Measurements from ENCODE around the gene LAMA4.

Gene LAMA4

GRCh38 chr6:112190164-112190563, 64.2 kb downstream of the LAMA4 start:
- H3K9ac ChIP-seq (ENCODE audit: low read depth, low read length) = no peak overlapping the region
- H3K9me3 ChIP-seq (ENCODE audit: insufficient read depth, low read depth, low read length) = no peaks in the 10 kb centered on the region
- no peaks in the 10 kb centered on the region for H3K36me3 ChIP-seq (ENCODE audit: insufficient read depth, low read depth, low read length)
- no peaks in the 10 kb centered on the region for H3K27me3 ChIP-seq (ENCODE audit: insufficient read depth, low read length)
- no peaks in the 10 kb centered on the region; the same call in 1 of the 2 replicates for H3K4me1 ChIP-seq (ENCODE audit: insufficient read depth, low read length)
- no peak overlapping the region for H3K27ac ChIP-seq (ENCODE audit: low read length)
- no peak overlapping the region for H3K4me3 ChIP-seq (ENCODE audit: low read length)

GRCh38 chr6:112189494-112189893, 64.9 kb downstream of the LAMA4 start:
- H3K4me1 ChIP-seq (ENCODE audit: insufficient read depth, low read length) = no peaks in the 10 kb centered on the region; the same call in 1 of the 2 replicates
- H3K27me3 ChIP-seq (ENCODE audit: insufficient read depth, low read length) = no peaks in the 10 kb centered on the region
- no peak overlapping the region for H3K4me3 ChIP-seq (ENCODE audit: low read length)
- no peaks in the 10 kb centered on the region for H3K9me3 ChIP-seq (ENCODE audit: insufficient read depth, low read depth, low read length)
- no peak overlapping the region for H3K27ac ChIP-seq (ENCODE audit: low read length)
- no peak overlapping the region for H3K9ac ChIP-seq (ENCODE audit: low read depth, low read length)
- H3K36me3 ChIP-seq (ENCODE audit: insufficient read depth, low read depth, low read length) = no peaks in the 10 kb centered on the region

- H3K4me3 ChIP-seq (ENCODE audit: low read length) = no peak overlapping the region
- H3K36me3 ChIP-seq (ENCODE audit: insufficient read depth, low read depth, low read length) = no peaks in the 10 kb centered on the region
- no peaks in the 10 kb centered on the region for H3K9me3 ChIP-seq (ENCODE audit: insufficient read depth, low read depth, low read length)
- no peaks in the 10 kb centered on the region for H3K27me3 ChIP-seq (ENCODE audit: insufficient read depth, low read length)
- no peak overlapping the region for H3K27ac ChIP-seq (ENCODE audit: low read length)
- H3K4me1 ChIP-seq (ENCODE audit: insufficient read depth, low read length) = no peaks in the 10 kb centered on the region; the same call in 1 of the 2 replicates
- H3K9ac ChIP-seq (ENCODE audit: low read depth, low read length) = no peak overlapping the region
Observed at GRCh38 chr6:112188906-112189305, 65.5 kb downstream of the LAMA4 start.

- Histone ChIP-seq H3K4me1 (ENCODE audit: insufficient read depth, low read length) (no peaks in the 10 kb centered on the region; the same call in 1 of the 2 replicates), H3K27ac (ENCODE audit: low read length) (no peak overlapping the region), H3K27me3 (ENCODE audit: insufficient read depth, low read length) (no peaks in the 10 kb centered on the region), H3K9ac (ENCODE audit: low read depth, low read length) (no peak overlapping the region), H3K4me3 (ENCODE audit: low read length) (no peak overlapping the region), H3K9me3 (ENCODE audit: insufficient read depth, low read depth, low read length) (no peaks in the 10 kb centered on the region), H3K36me3 (ENCODE audit: insufficient read depth, low read depth, low read length) (no peaks in the 10 kb centered on the region)
Observed at GRCh38 chr6:112187736-112188135, 66.6 kb downstream of the LAMA4 start.

GRCh38 chr6:112184951-112185350, 69.4 kb downstream of the LAMA4 start:
- Histone ChIP-seq H3K36me3 (ENCODE audit: insufficient read depth, low read depth, low read length) (no peaks in the 10 kb centered on the region), H3K9ac (ENCODE audit: low read depth, low read length) (no peak overlapping the region), H3K27ac (ENCODE audit: low read length) (no peak overlapping the region), H3K9me3 (ENCODE audit: insufficient read depth, low read depth, low read length) (no peaks in the 10 kb centered on the region), H3K4me3 (ENCODE audit: low read length) (no peak overlapping the region), H3K27me3 (ENCODE audit: insufficient read depth, low read length) (no peaks in the 10 kb centered on the region), H3K4me1 (ENCODE audit: insufficient read depth, low read length) (no peaks in the 10 kb centered on the region; the same call in 1 of the 2 replicates)

GRCh38 chr6:112183271-112183671, 71.1 kb downstream of the LAMA4 start:
- Histone ChIP-seq H3K4me1 (ENCODE audit: insufficient read depth, low read length) (no peaks in the 10 kb centered on the region), H3K9ac (ENCODE audit: low read depth, low read length) (no peak overlapping the region), H3K27ac (ENCODE audit: low read length) (no peak overlapping the region), H3K36me3 (ENCODE audit: insufficient read depth, low read depth, low read length) (no peaks in the 10 kb centered on the region), H3K9me3 (ENCODE audit: insufficient read depth, low read depth, low read length) (no peaks in the 10 kb centered on the region), H3K27me3 (ENCODE audit: insufficient read depth, low read length) (no peaks in the 10 kb centered on the region), H3K4me3 (ENCODE audit: low read length) (no peak overlapping the region)

GRCh38 chr6:112181130-112181529, 73.2 kb downstream of the LAMA4 start:
- Histone ChIP-seq H3K4me1 (ENCODE audit: insufficient read depth, low read length) (no peaks in the 10 kb centered on the region), H3K27ac (ENCODE audit: low read length) (no peak overlapping the region), H3K36me3 (ENCODE audit: insufficient read depth, low read depth, low read length) (no peaks in the 10 kb centered on the region), H3K4me3 (ENCODE audit: low read length) (no peak overlapping the region), H3K27me3 (ENCODE audit: insufficient read depth, low read length) (no peaks in the 10 kb centered on the region), H3K9ac (ENCODE audit: low read depth, low read length) (no peak overlapping the region), H3K9me3 (ENCODE audit: insufficient read depth, low read depth, low read length) (no peaks in the 10 kb centered on the region)

- Histone ChIP-seq H3K27me3 (ENCODE audit: insufficient read depth, low read length) (no peaks in the 10 kb centered on the region), H3K27ac (ENCODE audit: low read length) (no peak overlapping the region), H3K4me1 (ENCODE audit: insufficient read depth, low read length) (no peaks in the 10 kb centered on the region), H3K9me3 (ENCODE audit: insufficient read depth, low read depth, low read length) (no peaks in the 10 kb centered on the region), H3K36me3 (ENCODE audit: insufficient read depth, low read depth, low read length) (no peaks in the 10 kb centered on the region), H3K4me3 (ENCODE audit: low read length) (no peak overlapping the region), H3K9ac (ENCODE audit: low read depth, low read length) (no peak overlapping the region)
Observed at GRCh38 chr6:112180095-112180820, 74.1 kb downstream of the LAMA4 start.

- no peaks in the 10 kb centered on the region for H3K4me1 ChIP-seq (ENCODE audit: insufficient read depth, low read length)
- H3K4me3 ChIP-seq (ENCODE audit: low read length) = no peak overlapping the region
- no peaks in the 10 kb centered on the region for H3K9me3 ChIP-seq (ENCODE audit: insufficient read depth, low read depth, low read length)
- no peak overlapping the region for H3K27ac ChIP-seq (ENCODE audit: low read length)
- no peak overlapping the region for H3K9ac ChIP-seq (ENCODE audit: low read depth, low read length)
- no peaks in the 10 kb centered on the region for H3K27me3 ChIP-seq (ENCODE audit: insufficient read depth, low read length)
- H3K36me3 ChIP-seq (ENCODE audit: insufficient read depth, low read depth, low read length) = no peaks in the 10 kb centered on the region
Observed at GRCh38 chr6:112179631-112180030, 74.7 kb downstream of the LAMA4 start.

- no peaks in the 10 kb centered on the region for H3K4me1 ChIP-seq (ENCODE audit: insufficient read depth, low read length)
- no peak overlapping the region for H3K4me3 ChIP-seq (ENCODE audit: low read length)
- no peaks in the 10 kb centered on the region for H3K36me3 ChIP-seq (ENCODE audit: insufficient read depth, low read depth, low read length)
- no peak overlapping the region for H3K27ac ChIP-seq (ENCODE audit: low read length)
- H3K9ac ChIP-seq (ENCODE audit: low read depth, low read length) = no peak overlapping the region
- no peaks in the 10 kb centered on the region for H3K27me3 ChIP-seq (ENCODE audit: insufficient read depth, low read length)
- H3K9me3 ChIP-seq (ENCODE audit: insufficient read depth, low read depth, low read length) = no peaks in the 10 kb centered on the region
Observed at GRCh38 chr6:112178846-112179245, 75.5 kb downstream of the LAMA4 start.

- H3K9me3 ChIP-seq (ENCODE audit: insufficient read depth, low read depth, low read length) = no peaks in the 10 kb centered on the region
- no peak overlapping the region for H3K27ac ChIP-seq (ENCODE audit: low read length)
- no peak overlapping the region for H3K9ac ChIP-seq (ENCODE audit: low read depth, low read length)
- H3K36me3 ChIP-seq (ENCODE audit: insufficient read depth, low read depth, low read length) = no peaks in the 10 kb centered on the region
- H3K4me1 ChIP-seq (ENCODE audit: insufficient read depth, low read length) = no peaks in the 10 kb centered on the region
- no peak overlapping the region for H3K4me3 ChIP-seq (ENCODE audit: low read length)
- H3K27me3 ChIP-seq (ENCODE audit: insufficient read depth, low read length) = no peaks in the 10 kb centered on the region
Observed at GRCh38 chr6:112177092-112177491, 77.3 kb downstream of the LAMA4 start.

- Histone ChIP-seq H3K9me3 (ENCODE audit: insufficient read depth, low read depth, low read length) (no peaks in the 10 kb centered on the region), H3K4me1 (ENCODE audit: insufficient read depth, low read length) (no peaks in the 10 kb centered on the region), H3K4me3 (ENCODE audit: low read length) (no peak overlapping the region), H3K27ac (ENCODE audit: low read length) (no peak overlapping the region), H3K9ac (ENCODE audit: low read depth, low read length) (no peak overlapping the region), H3K27me3 (ENCODE audit: insufficient read depth, low read length) (no peaks in the 10 kb centered on the region), H3K36me3 (ENCODE audit: insufficient read depth, low read depth, low read length) (no peaks in the 10 kb centered on the region)
Observed at GRCh38 chr6:112176175-112176574, 78.2 kb downstream of the LAMA4 start.
